HepG2 (cell line): Measurements from ENCODE around the gene PELO. TPM values are rescaled to one million over a fixed set of nuclear protein-coding genes. Genes with fewer than 3 reads are reported as not detected.

Source experiments
- ATAC-seq: fragments of 200-7000 bp; cut with Tn5 transposase; 3 replicates; pipeline ENCODE4 v1.9.1; 2020; ENCODE audit warnings: mild to moderate bottlenecking, moderate library complexity
- BruUV-seq: library from RNA; stranded (reverse); fragments of 400-500 nt; replicated peaks from 2 replicates; lab custom pipeline; 2021; lab: Mats Ljungman, UMichigan
- CTCF ChIA-PET: fragments of 300-600 bp; formaldehyde crosslinking; extraction: SDS; loops from one replicate; lab custom pipeline; 2021; ENCODE audit warnings: low total read pairs, inconsistent platforms, low intra/inter-chr PET ratio; lab: Yijun Ruan, JAX
- POLR2A ChIA-PET: fragments of 350-600 bp; sonication (Branson Sonifier 250); formaldehyde crosslinking; loops from one replicate; lab custom pipeline; 2020; ENCODE audit warnings: antibody characterized with exemption, inconsistent platforms; lab: Yijun Ruan, JAX
- DNase-seq: peaks from one replicate; pipeline ENCODE4 v3.0.0-alpha.2; 2015; ENCODE audit warnings: low spot score
- FAIRE-seq: peaks from 3 replicates; lab custom pipeline; 2011; peaks lifted over from hg19 to GRCh38; lab: Jason Lieb, UNC
- H2AFZ ChIP-seq: one replicate; pipeline ENCODE4 v1.6.1; 2011; ENCODE audit warnings: low read length, inconsistent platforms
- H3K27ac ChIP-seq: fragments of 300-600 bp; 3 replicates; pipeline ENCODE4 v1.8.0; 2011; ENCODE audit warnings: mixed run types, mild to moderate bottlenecking, mixed read lengths, low read length, inconsistent platforms; ENCODE audit not compliant: insufficient read depth; ENCODE audit errors: extremely low read length
- H3K27me3 ChIP-seq, 2 experiments: fragments of 200-600 bp in 1 of 2; 2 replicates in 1 of 2; 3 replicates in 1 of 2; pipeline versions ENCODE4 v1.6.0 to v1.8.0; 2011; ENCODE audit warnings: low read length in 2 of 2, mild to moderate bottlenecking in 2 of 2, moderate library complexity in 2 of 2, inconsistent platforms in 1 of 2; ENCODE audit not compliant: insufficient read depth in 2 of 2, control insufficient read depth in 1 of 2
- H3K36me3 ChIP-seq, 2 experiments: fragments of 200-600 bp in 1 of 2; replicated peaks in 1 of 2; 2 replicates in 1 of 2; 3 replicates in 1 of 2; pipeline versions ENCODE4 v1.5.1 to v1.8.0; 2011; ENCODE audit warnings: low read length in 2 of 2, inconsistent platforms in 1 of 2; ENCODE audit not compliant: insufficient read depth in 2 of 2, control insufficient read depth in 1 of 2
- H3K4me1 ChIP-seq: 2 replicates; pipeline ENCODE4 v1.5.1; 2012; ENCODE audit warnings: low read length, inconsistent platforms; ENCODE audit not compliant: insufficient read depth
- H3K4me2 ChIP-seq: 2 replicates; pipeline ENCODE4 v1.6.0; 2011; ENCODE audit warnings: low read depth, low read length, inconsistent platforms
- H3K4me3 ChIP-seq, 3 experiments: fragments of 200-600 bp in 1 of 3; sonication (generic), shearing (Covaris generic) in 1 of 3; replicated peaks in 1 of 3; 2 replicates each; pipeline ENCODE4 v1.5.1; 2011 to 2016; ENCODE audit warnings: low read length in 3 of 3, inconsistent platforms in 2 of 3, low read depth in 2 of 3, mild to moderate bottlenecking in 2 of 3, control low read depth in 1 of 3, mixed read lengths in 1 of 3; ENCODE audit not compliant: insufficient read depth in 1 of 3
- H3K79me2 ChIP-seq: one replicate; pipeline ENCODE4 v1.6.1; 2011; ENCODE audit warnings: low read length, inconsistent platforms; ENCODE audit not compliant: insufficient read depth
- H3K9ac ChIP-seq: 2 replicates; pipeline ENCODE4 v1.6.0; 2011; ENCODE audit warnings: mild to moderate bottlenecking, low read depth, low read length, inconsistent platforms; ENCODE audit not compliant: insufficient read depth
- H3K9me3 ChIP-seq: 2 replicates; pipeline ENCODE4 v1.5.1; 2012; ENCODE audit warnings: mild to moderate bottlenecking, low read length
- H4K20me1 ChIP-seq: 2 replicates; pipeline ENCODE4 v1.6.0; 2011; ENCODE audit warnings: inconsistent platforms, mild to moderate bottlenecking, low read length, moderate library complexity; ENCODE audit not compliant: insufficient read depth
- CTCF ChIP-seq: sonication (generic); formaldehyde crosslinking; IDR thresholded peaks from 2 replicates; pipeline ENCODE4 v1.5.0; 2020; ENCODE audit warnings: mild to moderate bottlenecking, missing genetic modification reagents, moderate library complexity
- GMEB2 ChIP-seq: IDR thresholded peaks from 2 replicates; pipeline ENCODE4 v1.6.1; 2016; ENCODE audit warnings: missing biosample characterization, missing genetic modification reagents, low read depth
- HDAC6 ChIP-seq: fragments of 200-600 bp; sonication (generic); IDR thresholded peaks from 2 replicates; pipeline ENCODE4 v1.7.0; 2017; ENCODE audit warnings: mild to moderate bottlenecking, antibody characterized with exemption, low read length, low read depth
- KMT2A ChIP-seq: sonication (generic); formaldehyde crosslinking; IDR thresholded peaks from 2 replicates; pipeline ENCODE4 v1.4.0; 2020; ENCODE audit warnings: missing genetic modification reagents
- NFYB ChIP-seq: sonication (generic); formaldehyde crosslinking; IDR thresholded peaks from 2 replicates; pipeline ENCODE4 v1.4.0; 2020; ENCODE audit warnings: missing genetic modification reagents
- RBFOX2 ChIP-seq: fragments of 200-400 bp; formaldehyde crosslinking; IDR thresholded peaks from 2 replicates; pipeline ENCODE4 v1.6.1; 2017; ENCODE audit warnings: low read depth, mild to moderate bottlenecking, low read length
- RFXAP ChIP-seq: sonication (generic); formaldehyde crosslinking; IDR thresholded peaks from 2 replicates; pipeline ENCODE4 v1.4.0; 2020; ENCODE audit warnings: missing genetic modification reagents, borderline replicate concordance
- SAP130 ChIP-seq: IDR thresholded peaks from 2 replicates; pipeline ENCODE4 v1.6.1; 2016; ENCODE audit warnings: low read depth
- SKI ChIP-seq: fragments of 450-650 bp; IDR thresholded peaks from one replicate; pipeline ENCODE4 v1.6.1; 2018; ENCODE audit warnings: mild to moderate bottlenecking; ENCODE audit not compliant: partially characterized antibody
- SNRNP70 ChIP-seq: fragments of 200-400 bp; formaldehyde crosslinking; IDR thresholded peaks from 2 replicates; pipeline ENCODE4 v1.6.1; 2017; ENCODE audit warnings: mild to moderate bottlenecking, low read depth, low read length, moderate library complexity
- YY1 ChIP-seq: IDR thresholded peaks from 2 replicates; pipeline ENCODE4 v1.6.1; 2011; ENCODE audit warnings: low read length, low read depth, moderate library complexity, mild to moderate bottlenecking; ENCODE audit not compliant: insufficient read depth, insufficient replicate concordance
- ZNF468 ChIP-seq: sonication (generic); formaldehyde crosslinking; IDR thresholded peaks from 2 replicates; pipeline ENCODE4 v1.8.0; 2022; ENCODE audit warnings: mild to moderate bottlenecking, moderate library complexity, missing genetic modification reagents
- ZNF503 ChIP-seq: sonication (generic); formaldehyde crosslinking; IDR thresholded peaks from 2 replicates; pipeline ENCODE4 v1.4.0; 2020; ENCODE audit warnings: missing genetic modification reagents
- ZXDC ChIP-seq: sonication (generic); formaldehyde crosslinking; IDR thresholded peaks from 2 replicates; pipeline ENCODE4 v1.5.0; 2020; ENCODE audit warnings: mild to moderate bottlenecking, missing genetic modification reagents
- WGBS: methylation state at CpG from one replicate; pipeline ENCODE4 v1.1.6; 2017; ENCODE audit warnings: low lambda C conversion rate; 5-methylcytosine and 5-hydroxymethylcytosine counted together
- in situ Hi-C: cut with HindIII; loops from 2 replicates; pipeline ENCODE4 v1.10.0; 2017; ENCODE audit warnings: low pct_unique_long_range_greater_than_20kb; ENCODE audit not compliant: extremely low pct_ligation_motif_present
- intact Hi-C: fragments of 100-400 bp; cut with micrococcal nuclease; formaldehyde crosslinking; loops from one replicate; pipeline ENCODE4 v1.10.0; 2022; ENCODE audit not compliant: unreplicated experiment
- polyA plus RNA-seq, 8 experiments: library from polyadenylated mRNA; depleted of rRNA in 3 of 8; stranded (reverse) in 7 of 8; unstranded in 1 of 8; fragments of >200 nt; fragmentation: Illumina TruSeq in 4 of 8; extraction: Trizol in 4 of 8; gene quantifications; 2 replicates each; pipeline versions ENCODE4 v1.2.1 to v1.2.3, GENCODE V29; 2011 to 2016; ENCODE audit warnings: low read depth in 4 of 8, missing spikeins in 1 of 8, mixed read lengths in 1 of 8; ENCODE audit not compliant: insufficient read depth in 1 of 8
- total RNA-seq, 5 experiments: library from RNA; depleted of rRNA; stranded (reverse); fragments of >200 nt; fragmentation: Illumina TruSeq; extraction: Trizol; gene quantifications; 2 replicates each; pipeline ENCODE4 v1.2.3, GENCODE V29; 2016; ENCODE audit warnings: low read depth in 1 of 5

Gene PELO
- total and polyA plus RNA-seq, 2 of the 13 experiments (the other 11 are each of a cell fraction or from before 2014, with no cell fraction given) = 19.0 to 23.9 TPM

GRCh38 chr5:52799358-52799982 is 11.8 kb downstream of the PELO start (continued):
- no peak for TF ChIP-seq ZNF503 (CRISPR knock-in tag)
- TF ChIP-seq NFYB = no peak

GRCh38 chr5:52799983-52800393 is 12.3 kb downstream of the PELO start:
- DNase-seq (peak; percentile 86), ATAC-seq (peak; percentile 86), FAIRE-seq (no peak)
- no peaks in the 10 kb centered on the region for H3K9me3 ChIP-seq
- intact Hi-C loops (loop anchor here (1.0 to 2.0 kb wide), 2 partner anchors 9 to 13 kb away; partner anchors contain the start of genes ITGA1 and PELO), in situ Hi-C loops (no loop called here)
- no peak overlapping the region for H2AFZ ChIP-seq
- POLR2A ChIA-PET = interaction anchor here (0.9 to 3.9 kb wide), 6 partner anchors 8 to 310 kb away, joined by 3 to 79 read pairs (median 4); partner anchors contain the start of genes ITGA1, MOCS2 and PELO
- H3K27me3 ChIP-seq = no peaks in the 10 kb centered on the region; a peak in 1 of 5 replicates
- H3K9ac ChIP-seq = peak overlapping the region; percentile 86
- H3K27ac ChIP-seq = peak overlapping the region; percentile 88
- peaks cover 0 to 11% of the 10 kb centered on the region in 2 experiments; a peak in 2 of 5 replicates for H3K36me3 ChIP-seq
- CTCF ChIA-PET = no interaction called here
- H4K20me1 ChIP-seq = peaks cover 37% of the 10 kb centered on the region
- peak overlapping the region; percentile 94 for H3K4me2 ChIP-seq
- no TSS peak for BruUV-seq
- H3K79me2 ChIP-seq = peaks cover 97% of the 10 kb centered on the region
- 0% methylated on average over 6 of the region's 34 CpGs for WGBS
- H3K4me3 ChIP-seq = peak overlapping the region; percentile 66 to 86 (median 70); a peak in 5 of 6 replicates
- H3K4me1 ChIP-seq = peaks cover 79% of the 10 kb centered on the region
- TF ChIP-seq RBFOX2 = peak; percentile 87
- no peak for TF ChIP-seq HDAC6
- TF ChIP-seq SAP130 (CRISPR knock-in tag) = peak; percentile 70; the same call in 1 of the 2 replicates
- TF ChIP-seq ZXDC = no peak
- TF ChIP-seq SNRNP70 = no peak
- no peak; the same call in 1 of the 2 replicates for TF ChIP-seq KMT2A (CRISPR knock-in tag)
- TF ChIP-seq GMEB2 (CRISPR knock-in tag) = peak; percentile 86
- no peak for TF ChIP-seq CTCF (CRISPR knock-in tag)
- peak; percentile 34 for TF ChIP-seq YY1
- 0 out of 2 replicates have a peak, but pooled peaks have one; percentile 55 for TF ChIP-seq ZNF468
- TF ChIP-seq RFXAP (CRISPR knock-in tag) = peak; percentile 38; the same call in 1 of the 2 replicates
- TF ChIP-seq SKI = no peak
